GM12878 (cell line): Measurements from ENCODE around the gene JMJD4. TPM values are rescaled to one million over a fixed set of nuclear protein-coding genes. Genes with fewer than 3 reads are reported as not detected.

ENCODE experiments used
- ATAC-seq: fragments of 200-7000 bp; cut with Tn5 transposase; 3 replicates; pipeline ENCODE4 v1.9.1; 2020; ENCODE audit warnings: mild to moderate bottlenecking, moderate library complexity
- BruUV-seq: library from RNA; stranded (reverse); fragments of 400-500 nt; replicated peaks from 2 replicates; lab custom pipeline; 2021; lab: Mats Ljungman, UMichigan
- CTCF ChIA-PET: fragments of 300-600 bp; sonication (Branson Sonifier 250); formaldehyde crosslinking; extraction: SDS; loops from one replicate; lab custom pipeline; 2021; ENCODE audit warnings: inconsistent platforms; lab: Yijun Ruan, JAX
- POLR2A ChIA-PET: fragments of 350-600 bp; formaldehyde crosslinking; extraction: SDS; loops from one replicate; lab custom pipeline; 2021; ENCODE audit warnings: inconsistent platforms; lab: Charles Lee
- RAD21 ChIA-PET: fragments of 300-600 bp; sonication (Branson Sonifier 250); formaldehyde crosslinking; loops from one replicate; lab custom pipeline; 2023; ENCODE audit warnings: antibody characterized with exemption; ENCODE audit not compliant: unreplicated experiment; lab: Charles Lee
- SMC1A ChIA-PET: fragments of 300-600 bp; sonication (Branson Sonifier 250); formaldehyde crosslinking; loops from one replicate; lab custom pipeline; 2023; ENCODE audit not compliant: unreplicated experiment, uncharacterized antibody; lab: Charles Lee
- DNase-seq: peaks from one replicate; pipeline ENCODE4 v3.0.0-alpha.2; 2011; ENCODE audit warnings: low read depth, low spot score
- FAIRE-seq: peaks from 3 replicates; lab custom pipeline; 2011; peaks lifted over from hg19 to GRCh38; lab: Jason Lieb, UNC
- H2AFZ ChIP-seq: 2 replicates; pipeline ENCODE4 v1.6.0; 2011; ENCODE audit warnings: low read depth, low read length, control low read depth; ENCODE audit not compliant: control insufficient read depth
- H3K27ac ChIP-seq: 2 replicates; pipeline ENCODE4 v1.5.1; 2011; ENCODE audit warnings: control low read depth; ENCODE audit not compliant: control insufficient read depth, insufficient read depth
- H3K27me3 ChIP-seq, 2 experiments: replicated peaks in 1 of 2; 2 replicates each; pipeline versions ENCODE4 v1.6.0 to v1.6.1; 2011; ENCODE audit warnings: low read length in 1 of 2; ENCODE audit not compliant: control insufficient read depth in 2 of 2, insufficient read depth in 2 of 2
- H3K36me3 ChIP-seq, 2 experiments: 2 replicates each; pipeline ENCODE4 v1.5.1; 2011; ENCODE audit warnings: low read length in 1 of 2; ENCODE audit not compliant: control insufficient read depth in 2 of 2, insufficient read depth in 2 of 2
- H3K4me1 ChIP-seq: 2 replicates; pipeline ENCODE4 v1.6.1; 2011; ENCODE audit warnings: mild to moderate bottlenecking, low read length, moderate library complexity, mixed read lengths; ENCODE audit not compliant: control insufficient read depth, insufficient read depth
- H3K4me2 ChIP-seq: 2 replicates; pipeline ENCODE4 v1.6.0; 2011; ENCODE audit warnings: control low read depth; ENCODE audit not compliant: control insufficient read depth, insufficient read depth
- H3K4me3 ChIP-seq: fragments of 200-600 bp; sonication (generic); 2 replicates; pipeline ENCODE4 v1.5.1; 2016
- H3K79me2 ChIP-seq: 2 replicates; pipeline ENCODE4 v1.6.0; 2011; ENCODE audit warnings: low read length; ENCODE audit not compliant: control insufficient read depth, insufficient read depth
- H3K9ac ChIP-seq: 2 replicates; pipeline ENCODE4 v1.8.0; 2011; ENCODE audit warnings: low read length, control low read depth, mixed read lengths; ENCODE audit not compliant: control insufficient read depth, insufficient read depth
- H3K9me3 ChIP-seq: replicated peaks from 3 replicates; pipeline ENCODE4 v1.5.1; 2011; ENCODE audit warnings: mild to moderate bottlenecking, low read length; ENCODE audit not compliant: control insufficient read depth, insufficient read depth
- H4K20me1 ChIP-seq: 2 replicates; pipeline ENCODE4 v1.6.0; 2011; ENCODE audit not compliant: control insufficient read depth, insufficient read depth
- EED ChIP-seq: sonication (generic); IDR thresholded peaks from 2 replicates; pipeline ENCODE4 v1.6.1; 2016; ENCODE audit warnings: antibody characterized with exemption, low read depth
- KLF5 ChIP-seq: fragments of 450-650 bp; IDR thresholded peaks from 2 replicates; pipeline ENCODE4 v1.6.1; 2014; ENCODE audit warnings: mild to moderate bottlenecking; ENCODE audit not compliant: partially characterized antibody
- POLR2AphosphoS2 ChIP-seq: IDR thresholded peaks from 2 replicates; pipeline ENCODE4 v1.6.1; 2011; ENCODE audit warnings: low read depth, mild to moderate bottlenecking, low read length, improper control_type of control experiment, moderate library complexity
- RELA ChIP-seq: fragments of 450-650 bp; IDR thresholded peaks from 2 replicates; pipeline ENCODE4 v1.8.0; 2014; ENCODE audit warnings: borderline replicate concordance; ENCODE audit not compliant: partially characterized antibody
- SREBF2 ChIP-seq: IDR thresholded peaks from 2 replicates; pipeline ENCODE4 v1.6.1; 2012; ENCODE audit warnings: mild to moderate bottlenecking, low read length
- TCF3 ChIP-seq: IDR thresholded peaks from 2 replicates; pipeline ENCODE4 v1.6.1; 2012; ENCODE audit warnings: low read depth, mild to moderate bottlenecking, low read length, borderline replicate concordance; ENCODE audit not compliant: insufficient read depth
- WGBS: methylation state at CpG from one replicate; pipeline ENCODE4 v1.1.6; 2016; ENCODE audit warnings: low lambda C conversion rate; ENCODE audit not compliant: insufficient replicate concordance, insufficient coverage; ENCODE audit errors: missing lambda C conversion rate; 5-methylcytosine and 5-hydroxymethylcytosine counted together
- in situ Hi-C: fragments of 300-500 bp; cut with MboI; formaldehyde crosslinking; loops from 9 replicates; pipeline ENCODE4 v1.14.3; 2018; ENCODE audit warnings: mixed read lengths
- intact Hi-C: fragments of 100-400 bp; cut with micrococcal nuclease; formaldehyde crosslinking; loops from one replicate; pipeline ENCODE4 v1.14.2; 2022; ENCODE audit not compliant: unreplicated experiment
- polyA plus RNA-seq, 11 experiments: library from polyadenylated mRNA; depleted of rRNA in 4 of 11; unstranded in 6 of 11; stranded (reverse) in 5 of 11; fragments of >200 nt; fragmentation: Nextera tagmentation in 4 of 11; fragmentation: Illumina TruSeq in 1 of 11; extraction: Ambion mirVana in 4 of 11; extraction: Trizol in 1 of 11; gene quantifications; 1 replicate in 1 of 11; 2 replicates in 10 of 11; pipeline versions ENCODE4 v1.2.1 to v1.2.3, GENCODE V29; 2011 to 2016; ENCODE audit warnings: inconsistent platforms in 2 of 11, missing spikeins in 2 of 11, low read depth in 1 of 11
- total RNA-seq, 4 experiments: library from RNA; depleted of rRNA in 3 of 4; stranded (reverse); fragments of >200 nt in 3 of 4; fragmentation: Illumina TruSeq in 1 of 4; extraction: Trizol in 1 of 4; gene quantifications; 2 replicates each; pipeline versions ENCODE4 v1.2.1 to v1.2.3, GENCODE V29; 2013 to 2021
- TF ChIP-seq, protein P1 (sequence below): fragments of 150-350 bp; IDR thresholded peaks from 2 replicates; pipeline ENCODE4 v1.6.1; 2014; ENCODE audit warnings: mild to moderate bottlenecking, low read depth, low read length
- TF ChIP-seq, protein P2 (sequence below): fragments of 450-650 bp; IDR thresholded peaks from 2 replicates; pipeline ENCODE4 v1.6.1; 2014; ENCODE audit warnings: mild to moderate bottlenecking

JMJD4 gene
- total and polyA plus RNA-seq, 10 of the 15 experiments (the other 5 are each of a cell fraction or from before 2014, with no cell fraction given), result 0.89 to 38.3 (median 18.4) TPM

DNA sequence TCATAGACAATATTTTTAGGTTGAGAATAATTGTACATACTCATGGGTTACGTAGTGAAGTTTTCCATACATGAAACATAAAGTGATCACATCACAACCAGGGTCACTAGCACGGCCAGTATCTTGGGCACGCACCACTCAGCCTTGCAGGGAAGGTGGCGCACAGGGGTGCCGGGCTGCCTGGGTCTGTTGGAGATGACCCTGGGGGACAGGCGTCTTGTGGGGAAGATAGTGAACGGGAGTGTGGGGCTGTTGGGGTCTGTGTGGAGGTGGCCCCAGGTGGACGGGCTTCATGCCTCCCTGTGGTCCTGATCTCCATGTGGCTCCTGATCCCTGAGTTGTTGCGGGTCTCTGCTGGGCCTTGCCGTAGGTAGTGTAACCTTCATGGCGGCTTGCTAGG lies 42.1 kb upstream of the JMJD4 start:
- CTCF ChIA-PET, result no interaction called here
- no peak for FAIRE-seq
- BruUV-seq, result no TSS peak

More for the DNA sequence above, 42.1 kb upstream of the JMJD4 start:
- RAD21 ChIA-PET, result no interaction called here
- DNase-seq (no peak), ATAC-seq (no peak)
- no peaks in the 10 kb centered on the region for H3K9me3 ChIP-seq
- no peak overlapping the region for H3K27ac ChIP-seq
- no peak overlapping the region for H3K9ac ChIP-seq
- no peaks in the 10 kb centered on the region for H3K79me2 ChIP-seq
- in situ Hi-C loops (no loop called here), intact Hi-C loops (no loop called here)
- H2AFZ ChIP-seq, result no peak overlapping the region
- H3K4me1 ChIP-seq, result no peaks in the 10 kb centered on the region
- no peaks in the 10 kb centered on the region for H3K27me3 ChIP-seq
- TF ChIP-seq RELA (no peak), EED (no peak), SREBF2 (no peak), POLR2AphosphoS2 (no peak), KLF5 (no peak), TCF3 (no peak)
- TF ChIP-seq, protein P1, sequence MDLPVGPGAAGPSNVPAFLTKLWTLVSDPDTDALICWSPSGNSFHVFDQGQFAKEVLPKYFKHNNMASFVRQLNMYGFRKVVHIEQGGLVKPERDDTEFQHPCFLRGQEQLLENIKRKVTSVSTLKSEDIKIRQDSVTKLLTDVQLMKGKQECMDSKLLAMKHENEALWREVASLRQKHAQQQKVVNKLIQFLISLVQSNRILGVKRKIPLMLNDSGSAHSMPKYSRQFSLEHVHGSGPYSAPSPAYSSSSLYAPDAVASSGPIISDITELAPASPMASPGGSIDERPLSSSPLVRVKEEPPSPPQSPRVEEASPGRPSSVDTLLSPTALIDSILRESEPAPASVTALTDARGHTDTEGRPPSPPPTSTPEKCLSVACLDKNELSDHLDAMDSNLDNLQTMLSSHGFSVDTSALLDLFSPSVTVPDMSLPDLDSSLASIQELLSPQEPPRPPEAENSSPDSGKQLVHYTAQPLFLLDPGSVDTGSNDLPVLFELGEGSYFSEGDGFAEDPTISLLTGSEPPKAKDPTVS, result no peak
- TF ChIP-seq, protein P2, sequence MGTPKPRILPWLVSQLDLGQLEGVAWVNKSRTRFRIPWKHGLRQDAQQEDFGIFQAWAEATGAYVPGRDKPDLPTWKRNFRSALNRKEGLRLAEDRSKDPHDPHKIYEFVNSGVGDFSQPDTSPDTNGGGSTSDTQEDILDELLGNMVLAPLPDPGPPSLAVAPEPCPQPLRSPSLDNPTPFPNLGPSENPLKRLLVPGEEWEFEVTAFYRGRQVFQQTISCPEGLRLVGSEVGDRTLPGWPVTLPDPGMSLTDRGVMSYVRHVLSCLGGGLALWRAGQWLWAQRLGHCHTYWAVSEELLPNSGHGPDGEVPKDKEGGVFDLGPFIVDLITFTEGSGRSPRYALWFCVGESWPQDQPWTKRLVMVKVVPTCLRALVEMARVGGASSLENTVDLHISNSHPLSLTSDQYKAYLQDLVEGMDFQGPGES, result no peak
- TF ChIP-seq, all 136 proteins: peak for 0
- POLR2A ChIA-PET, result no interaction called here
- Histone ChIP-seq H3K4me2 (no peak overlapping the region), H4K20me1 (no peaks in the 10 kb centered on the region), H3K4me3 (no peak overlapping the region), H3K36me3 (peaks cover 4 to 11% of the 10 kb centered on the region in 2 experiments; a peak in 3 of 4 replicates)
- SMC1A ChIA-PET, result no interaction called here
- WGBS, result 98% methylated on average over 10 of the region's 11 CpGs
